Glomerular endothelial cell (primary cell): ENCODE measurements around the gene KCNK3. TPM values are rescaled to one million over a fixed set of nuclear protein-coding genes. Genes with fewer than 3 reads are reported as not detected.
"Not testable (repeated sequence)": the region's sequence is repeated elsewhere in the genome, so short reads cannot be mapped to it uniquely, and the experiment has no call there.

Experiments used
- DNase-seq: peaks from one replicate; pipeline ENCODE4 v3.0.0-alpha.2; 2011; ENCODE audit warnings: low read depth, low spot score; ENCODE audit errors: extremely low read depth
- total RNA-seq: library from RNA; depleted of rRNA; stranded (reverse); fragments of >200 nt; gene quantifications from 2 replicates; pipeline ENCODE4 v1.2.3, GENCODE V29; 2015

KCNK3 gene
- total RNA-seq, 1 donor from 2014 or later, result 1.3 TPM

DNA sequence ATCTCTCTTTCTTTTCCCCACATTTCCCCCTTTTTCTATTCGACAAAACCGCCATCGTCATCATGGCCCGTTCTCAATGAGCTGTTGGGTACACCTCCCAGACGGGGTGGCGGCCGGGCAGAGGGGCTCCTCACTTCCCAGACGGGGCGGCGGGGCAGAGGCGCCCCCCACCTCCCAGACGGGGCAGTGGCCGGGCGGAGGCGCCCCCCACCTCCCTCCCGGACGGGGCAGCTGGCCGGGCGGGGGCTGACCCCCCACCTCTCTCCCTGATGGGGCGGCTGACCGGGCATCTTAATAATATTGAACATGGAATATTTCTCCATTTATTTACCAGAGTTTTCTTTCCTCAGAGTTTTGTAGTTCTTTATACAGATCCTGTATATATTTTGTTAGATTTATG lies 27.2 kb upstream of the KCNK3 start:
- DNase-seq, result not testable (repeated sequence)

DNA sequence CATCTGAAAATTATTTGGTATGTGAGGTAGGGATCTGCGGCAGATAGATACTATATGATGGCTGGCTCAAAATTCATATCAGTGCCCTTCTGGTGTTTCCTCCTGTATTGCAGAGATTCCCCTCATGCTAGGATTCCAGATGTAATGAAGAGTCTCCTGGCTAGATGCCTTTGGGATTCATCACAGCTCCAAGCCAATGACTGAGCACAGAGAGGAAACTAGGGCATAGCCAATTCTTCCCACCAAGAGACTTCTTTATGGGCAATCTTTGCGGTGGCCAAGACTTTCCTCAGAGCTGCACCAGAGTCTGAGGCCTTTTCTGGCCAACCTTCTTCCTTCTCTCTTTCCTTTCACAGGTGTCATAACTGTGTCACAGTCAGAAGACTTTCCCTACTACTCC lies 25.9 kb upstream of the KCNK3 start:
- DNase-seq, result no peak

DNA sequence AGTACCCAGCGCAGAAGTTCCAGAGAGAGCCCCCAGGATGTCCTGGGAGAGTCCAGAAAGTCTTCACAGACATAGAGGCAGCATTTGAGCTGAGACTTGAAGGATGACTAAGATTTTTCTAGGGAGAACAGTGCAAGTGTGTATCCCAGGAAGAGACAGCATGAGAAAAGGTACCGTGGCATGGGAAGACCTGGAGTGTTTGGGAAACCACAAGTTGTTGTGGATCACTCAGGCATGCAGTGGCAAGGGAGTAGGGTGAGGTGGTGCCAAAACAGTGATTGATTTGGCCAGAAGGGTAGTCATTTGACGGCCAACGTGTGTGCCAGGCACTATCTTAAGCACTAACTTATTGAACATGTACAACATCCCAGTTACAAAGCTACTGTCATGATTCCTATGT lies 24.5 kb upstream of the KCNK3 start:
- no peak for DNase-seq

DNA sequence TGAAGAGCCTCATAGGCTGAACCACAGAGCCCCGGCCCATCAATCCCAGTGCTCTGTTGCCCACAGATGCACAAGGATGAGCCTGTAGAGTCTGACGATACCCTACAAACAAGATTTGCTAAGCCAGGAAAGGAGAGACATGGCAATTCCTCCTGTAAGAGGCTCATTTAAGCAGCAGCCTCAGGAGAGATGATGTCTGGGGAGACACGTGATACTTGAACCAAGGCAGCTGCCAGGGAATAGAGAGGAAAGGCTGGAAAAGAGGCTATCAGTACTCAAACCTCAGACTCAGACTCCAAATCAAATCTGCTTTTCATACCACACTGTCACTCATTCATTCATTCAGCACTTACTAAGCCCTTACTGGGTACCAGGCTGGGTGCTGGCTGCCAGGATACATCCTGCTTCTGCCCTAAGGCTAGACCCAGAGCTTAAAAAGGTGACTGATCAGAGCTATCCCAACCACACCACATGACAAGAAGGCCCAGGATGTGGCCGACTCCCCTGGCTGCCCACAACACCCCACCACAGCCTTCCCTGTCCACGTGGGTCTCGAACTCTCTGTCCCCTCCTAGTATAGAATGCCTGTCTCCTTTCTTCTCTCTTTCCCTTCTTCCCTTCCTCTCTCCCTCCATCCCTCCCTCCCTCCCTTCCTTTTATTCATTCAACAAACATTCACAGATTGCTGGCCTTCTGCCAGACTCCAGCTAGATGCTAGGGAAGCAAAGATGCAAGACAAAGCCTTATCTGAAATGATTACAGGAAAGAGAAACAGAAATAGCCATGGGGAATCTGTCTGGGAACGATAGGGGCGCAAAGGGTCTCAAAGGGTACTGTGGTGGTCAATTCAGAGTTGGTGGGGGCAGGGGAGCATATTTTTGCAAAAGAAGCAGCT lies 23.4 kb upstream of the KCNK3 start:
- no peak for DNase-seq

DNA sequence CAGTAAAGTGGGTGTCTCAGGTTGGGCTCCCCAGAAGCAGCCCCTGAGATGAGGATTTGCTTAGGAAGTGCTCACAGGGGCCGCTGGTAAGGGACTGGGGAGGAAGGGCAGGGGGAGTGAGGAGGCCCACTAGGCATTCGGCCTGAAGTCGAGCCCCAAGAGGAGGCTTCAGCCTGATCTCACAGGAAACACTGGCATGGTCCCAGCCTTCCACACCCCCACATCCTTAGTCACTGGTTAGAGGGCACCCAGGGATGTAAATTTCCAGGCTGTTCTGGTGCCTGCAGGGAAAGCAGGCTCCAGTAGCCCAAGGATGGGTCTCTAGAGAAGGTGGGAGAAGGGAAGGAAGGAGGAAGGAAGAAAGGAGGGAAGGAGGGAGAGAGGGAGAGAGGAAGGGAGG lies 22.4 kb upstream of the KCNK3 start:
- DNase-seq, result no peak

DNA sequence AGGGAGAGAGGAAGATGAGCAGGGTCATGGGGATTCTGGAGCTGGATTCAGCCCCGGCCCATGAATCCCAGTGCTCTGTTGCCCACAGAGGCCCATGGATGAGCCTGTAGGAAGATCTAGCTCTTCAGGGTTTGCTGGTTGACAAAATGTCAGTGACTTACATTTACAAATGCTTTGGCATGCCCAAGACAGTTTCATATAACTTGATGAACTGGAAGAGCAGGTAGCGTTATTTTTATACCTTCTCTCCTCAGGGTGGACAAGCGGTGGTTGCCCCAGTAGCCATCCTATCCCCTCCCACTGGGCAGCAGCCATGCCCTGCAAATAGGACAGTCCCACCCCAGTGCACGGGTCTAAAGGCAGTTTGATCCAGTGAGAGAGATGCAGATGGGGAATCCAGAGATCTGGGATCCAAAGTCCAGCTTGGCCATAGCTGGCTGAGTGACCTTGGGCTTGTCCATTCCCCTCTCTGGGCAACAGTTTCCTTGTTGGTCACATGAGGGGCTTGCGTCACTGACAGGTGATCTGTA lies 21.5 kb upstream of the KCNK3 start:
- DNase-seq, result no peak

DNA sequence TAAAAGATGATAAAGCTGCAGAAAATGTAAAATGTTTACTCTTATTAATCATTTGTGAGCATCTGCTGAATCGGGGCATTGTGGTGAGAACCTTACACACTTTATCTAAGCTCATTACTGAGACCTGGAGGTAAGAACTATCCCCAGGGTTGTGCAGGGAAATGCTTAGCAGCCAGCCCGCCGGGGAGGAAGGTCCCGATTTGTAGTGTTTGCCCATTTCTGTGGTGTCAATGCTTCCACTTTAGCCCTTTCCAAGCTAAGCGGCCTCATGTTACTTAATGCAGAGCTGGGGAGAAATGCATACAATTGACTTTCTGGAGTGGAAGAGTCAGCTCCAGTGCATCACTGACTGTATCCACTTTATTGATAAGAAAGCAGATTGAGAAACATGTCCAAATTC lies 20.8 kb upstream of the KCNK3 start:
- DNase-seq, result no peak

DNA sequence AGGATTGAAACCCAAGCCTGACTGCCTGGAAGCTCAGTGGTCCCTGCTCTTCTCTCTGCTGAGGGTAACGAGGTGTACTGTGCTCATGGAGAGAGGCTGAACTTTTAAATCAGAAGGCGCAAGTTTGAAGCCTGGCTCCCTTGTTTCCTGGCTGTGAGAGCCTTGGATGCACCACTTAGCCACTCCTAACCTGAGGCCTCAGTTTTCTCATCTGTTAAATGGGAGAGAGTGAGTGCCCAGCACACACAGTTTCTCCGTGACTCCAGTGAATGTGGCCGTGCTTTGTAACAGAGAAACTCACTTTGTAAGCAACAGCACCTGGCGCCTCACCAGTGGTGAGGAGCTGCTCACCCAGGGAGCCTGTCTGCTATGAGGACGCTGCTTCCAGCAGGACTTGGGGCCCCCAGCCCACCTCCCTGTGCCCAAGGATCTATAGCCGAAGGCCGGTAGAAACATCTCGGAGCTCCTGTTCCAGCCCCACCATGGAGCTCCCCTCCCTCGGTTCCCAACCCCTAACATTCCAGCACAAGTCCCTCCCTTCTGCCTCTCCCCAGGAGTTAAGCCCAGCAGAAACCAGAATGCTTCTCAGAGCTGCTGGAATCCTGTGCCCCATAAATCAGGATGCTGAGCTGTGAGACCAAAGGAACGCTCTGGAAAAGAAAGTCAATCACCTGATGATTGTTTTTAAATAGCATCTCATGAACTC lies 20.3 kb upstream of the KCNK3 start:
- DNase-seq, result no peak

DNA sequence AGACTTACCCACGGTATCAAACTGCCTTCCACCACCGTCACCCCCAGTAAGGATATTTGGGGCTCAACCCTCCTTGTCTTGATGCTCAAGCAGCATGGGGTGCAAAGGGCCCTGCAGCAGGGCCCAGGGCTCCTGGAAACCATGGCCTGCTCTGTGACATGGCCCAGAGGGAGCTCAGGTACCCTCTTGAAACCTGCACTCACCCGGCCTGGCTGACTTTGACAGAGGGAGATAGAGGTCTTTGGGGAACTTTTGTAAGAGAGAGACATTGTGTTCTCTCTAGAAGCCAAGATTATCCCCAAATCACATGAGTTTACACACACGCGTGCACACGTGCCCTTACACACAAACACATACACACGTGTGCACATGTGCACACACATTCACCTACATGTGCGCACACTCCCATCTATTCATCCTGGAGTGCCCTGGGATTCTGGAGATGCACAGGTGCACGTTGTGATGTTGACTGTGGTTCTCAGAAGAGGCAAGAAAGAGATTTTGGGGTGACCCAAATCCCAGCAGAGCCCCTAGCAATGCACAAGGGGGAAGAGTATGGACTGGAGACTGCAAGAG lies 19.6 kb upstream of the KCNK3 start:
- no peak for DNase-seq

DNA sequence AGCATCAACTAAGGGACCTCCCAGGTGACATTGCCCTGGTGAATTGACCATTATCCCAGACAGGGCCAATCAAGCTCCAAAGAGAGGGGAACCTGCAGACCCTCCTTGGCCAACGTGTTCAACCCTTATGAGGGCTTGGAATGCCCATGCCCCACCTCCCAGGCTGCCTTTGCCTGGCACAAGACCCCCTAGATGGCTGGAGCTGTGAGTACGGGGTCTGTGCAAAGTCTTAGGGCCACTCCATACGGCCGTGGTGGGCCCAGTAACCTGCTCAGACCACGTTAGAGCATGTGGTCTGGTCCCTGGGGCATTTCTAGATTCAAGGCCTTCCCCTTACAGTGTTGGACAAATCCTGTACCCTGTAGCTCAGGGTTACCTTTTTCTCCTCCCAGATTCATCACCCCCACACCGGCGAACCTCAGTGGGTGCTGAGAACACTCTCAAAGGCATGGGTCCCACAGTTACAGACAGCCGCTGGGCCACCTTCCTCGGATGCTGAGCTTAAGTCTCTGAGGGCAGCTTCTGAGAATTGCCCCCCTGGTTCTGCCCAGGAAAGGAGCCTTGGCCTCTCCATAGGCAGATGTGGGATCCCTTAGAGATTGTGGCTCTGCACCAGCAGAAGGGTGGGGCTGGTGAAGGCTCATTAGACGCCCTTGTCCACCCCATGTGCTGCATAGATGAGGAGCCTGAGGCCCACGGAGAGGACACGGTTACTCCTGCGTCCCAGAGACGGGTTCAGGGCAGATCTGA lies 18.3 kb upstream of the KCNK3 start:
- DNase-seq, result no peak

DNA sequence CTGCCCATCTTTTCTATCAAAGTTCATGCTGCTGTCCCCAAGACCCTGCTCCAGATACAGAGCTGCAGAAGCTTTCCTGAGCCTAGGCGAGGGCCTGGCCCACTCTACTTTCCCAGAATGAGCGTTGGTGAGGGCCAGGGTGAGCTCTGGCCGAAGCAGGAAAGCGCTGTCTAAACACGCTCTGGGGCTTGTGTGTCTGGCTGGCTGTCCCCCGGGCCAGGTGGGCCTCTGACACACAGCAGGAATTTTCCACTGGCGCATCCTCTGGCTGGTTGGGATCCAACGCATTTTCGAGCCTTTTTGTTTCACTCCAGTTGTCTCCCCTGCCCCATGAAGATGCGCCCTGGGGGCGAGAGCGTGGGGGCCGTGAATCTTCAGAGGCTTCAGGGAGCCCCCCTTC lies 17.8 kb upstream of the KCNK3 start:
- no peak for DNase-seq

DNA sequence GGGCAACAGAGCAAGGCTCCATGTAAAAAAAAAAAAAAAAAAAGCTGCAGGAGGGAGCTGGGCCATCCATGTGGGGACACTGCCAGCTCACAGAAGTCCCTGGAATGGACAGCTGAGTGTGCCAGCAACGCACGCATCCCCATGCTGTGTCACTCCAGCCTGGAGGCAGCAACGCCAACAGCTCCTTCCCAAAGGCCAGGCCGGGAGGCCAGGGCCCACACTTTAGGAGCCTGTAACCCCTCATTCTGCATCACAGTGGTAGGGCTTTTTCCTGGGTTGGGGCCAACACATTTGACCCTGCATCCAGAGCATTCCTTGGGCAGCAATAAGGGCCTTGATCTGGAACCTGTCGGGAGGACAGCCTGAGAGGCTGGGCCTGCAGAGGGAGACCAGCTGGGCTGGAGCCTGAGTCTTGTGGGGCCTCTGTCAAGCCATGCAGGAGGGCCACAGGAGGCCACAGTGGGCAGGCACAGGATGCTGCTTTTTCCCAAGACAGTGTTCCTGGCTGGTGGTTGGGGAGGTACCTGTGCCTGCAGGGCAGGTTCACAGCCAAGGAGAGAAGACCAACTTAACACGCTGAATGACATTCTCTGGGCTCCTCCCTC lies 16.8 kb upstream of the KCNK3 start:
- no peak for DNase-seq

DNA sequence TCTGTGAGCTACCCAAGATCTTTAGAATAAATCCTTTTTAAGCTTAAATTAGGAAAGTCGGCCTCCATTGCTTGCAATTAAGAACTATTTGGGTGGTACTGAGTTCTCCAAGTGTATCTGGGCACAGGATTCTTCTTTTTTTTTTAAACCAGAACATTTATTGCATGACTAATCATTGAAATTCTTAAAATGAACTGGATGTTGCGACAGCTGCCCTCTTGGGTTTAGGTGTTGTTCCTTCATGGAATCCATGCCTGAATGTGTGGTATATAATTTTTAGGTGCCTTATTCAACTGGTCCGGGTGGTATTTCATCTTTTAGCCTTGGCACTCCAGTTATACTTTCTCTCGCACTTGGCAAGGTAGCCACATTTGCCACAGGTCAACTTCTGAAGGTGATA lies 14.5 kb upstream of the KCNK3 start:
- no peak for DNase-seq

DNA sequence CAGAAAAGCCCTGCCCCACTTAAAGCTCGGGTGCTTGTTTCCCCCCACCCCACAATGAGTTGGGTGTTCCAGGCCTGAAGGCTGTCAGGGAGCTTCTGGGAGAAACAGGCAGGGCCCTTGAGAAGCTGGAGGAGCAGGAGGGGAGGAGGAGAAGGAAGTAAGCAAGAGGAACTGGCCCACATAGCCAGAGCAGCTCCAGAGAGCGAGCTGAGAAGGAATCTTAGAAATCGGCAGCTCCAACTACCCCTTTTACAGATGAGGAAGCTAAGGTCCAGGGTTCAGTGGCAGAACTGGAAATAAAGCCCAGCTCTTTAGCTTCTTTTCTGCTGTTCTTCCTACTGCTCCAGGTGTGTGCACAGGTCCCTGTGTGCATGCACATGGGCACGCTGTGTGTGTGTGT lies 12.7 kb upstream of the KCNK3 start:
- no peak for DNase-seq

DNA sequence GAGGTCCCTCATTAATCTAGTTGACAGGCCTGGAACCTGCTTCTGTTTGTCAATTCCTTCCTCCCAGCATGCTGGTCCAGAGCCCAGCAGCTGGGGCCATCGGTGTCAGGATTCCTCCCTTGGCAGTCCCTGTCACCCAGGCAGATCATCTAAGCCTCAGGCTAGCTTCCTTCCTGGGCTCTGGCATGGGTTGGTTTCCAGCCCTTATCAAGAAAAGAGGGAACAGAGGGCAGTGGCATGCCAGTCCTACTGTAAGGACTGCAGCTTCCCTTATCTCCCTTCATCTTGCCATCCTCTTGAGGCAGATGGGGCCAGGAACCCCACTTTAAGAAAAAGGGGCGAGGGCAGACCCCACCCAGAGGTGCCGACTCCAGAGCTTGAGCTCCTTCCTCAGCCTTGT lies 10.9 kb upstream of the KCNK3 start:
- DNase-seq, result no peak

DNA sequence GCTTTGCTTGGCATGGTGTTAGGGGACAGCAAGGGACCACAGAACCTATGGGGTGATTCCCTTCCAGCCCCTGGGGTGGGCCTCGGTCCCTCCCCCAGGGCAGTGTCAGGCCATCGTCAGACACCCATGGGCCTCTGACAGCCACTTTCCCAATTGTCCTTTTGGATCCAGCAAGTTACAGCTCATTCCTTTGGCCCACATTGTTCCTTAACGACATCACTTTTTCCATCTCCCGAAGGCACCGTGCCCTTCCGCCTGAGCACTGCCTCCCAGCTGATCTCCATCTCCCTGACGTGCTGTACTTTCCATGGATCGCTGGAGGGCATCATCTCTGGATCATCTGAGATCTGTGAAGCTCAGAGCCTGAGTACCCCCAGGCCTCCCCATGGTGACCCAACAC lies 10.4 kb upstream of the KCNK3 start:
- DNase-seq, result no peak

DNA sequence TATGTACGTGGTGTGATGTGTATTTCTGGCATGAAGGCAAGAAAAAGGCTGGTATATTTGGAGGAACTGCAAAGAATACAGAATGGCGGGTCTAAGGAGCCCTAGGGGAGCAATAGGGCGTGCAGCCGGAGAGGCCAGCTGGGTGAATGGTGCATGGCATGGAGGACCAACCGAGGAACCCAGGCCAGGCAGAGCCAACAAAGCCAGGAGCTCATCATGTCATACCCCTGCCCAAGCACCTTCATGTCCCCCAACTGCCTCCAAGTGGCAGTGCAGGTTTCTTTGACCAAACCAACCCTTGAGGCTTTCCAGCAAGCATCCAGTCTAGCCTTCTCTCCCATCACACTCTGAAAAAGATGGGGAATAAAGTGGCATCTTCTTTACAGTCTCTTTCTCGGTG lies 8.9 kb upstream of the KCNK3 start:
- DNase-seq, result no peak

DNA sequence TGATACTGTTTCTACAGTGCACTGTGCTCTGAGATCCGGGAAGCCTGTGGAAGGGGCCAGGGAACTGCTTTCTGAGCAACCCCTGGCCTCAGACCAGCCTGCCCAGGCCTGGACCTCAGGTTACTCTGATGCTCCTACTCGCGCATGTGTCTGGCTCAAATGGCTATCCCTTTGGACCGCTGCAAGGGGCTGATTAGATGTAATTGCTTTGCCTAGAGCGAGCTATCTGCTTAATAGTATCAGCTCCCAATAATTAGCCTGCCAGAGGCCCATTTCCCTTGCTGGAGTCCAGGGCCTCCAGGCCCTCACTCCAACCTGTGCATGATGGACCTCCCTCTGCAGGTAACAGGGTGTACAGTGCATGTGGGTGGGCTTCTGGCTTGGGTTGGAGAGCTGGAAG lies 7.2 kb upstream of the KCNK3 start:
- DNase-seq, result no peak

DNA sequence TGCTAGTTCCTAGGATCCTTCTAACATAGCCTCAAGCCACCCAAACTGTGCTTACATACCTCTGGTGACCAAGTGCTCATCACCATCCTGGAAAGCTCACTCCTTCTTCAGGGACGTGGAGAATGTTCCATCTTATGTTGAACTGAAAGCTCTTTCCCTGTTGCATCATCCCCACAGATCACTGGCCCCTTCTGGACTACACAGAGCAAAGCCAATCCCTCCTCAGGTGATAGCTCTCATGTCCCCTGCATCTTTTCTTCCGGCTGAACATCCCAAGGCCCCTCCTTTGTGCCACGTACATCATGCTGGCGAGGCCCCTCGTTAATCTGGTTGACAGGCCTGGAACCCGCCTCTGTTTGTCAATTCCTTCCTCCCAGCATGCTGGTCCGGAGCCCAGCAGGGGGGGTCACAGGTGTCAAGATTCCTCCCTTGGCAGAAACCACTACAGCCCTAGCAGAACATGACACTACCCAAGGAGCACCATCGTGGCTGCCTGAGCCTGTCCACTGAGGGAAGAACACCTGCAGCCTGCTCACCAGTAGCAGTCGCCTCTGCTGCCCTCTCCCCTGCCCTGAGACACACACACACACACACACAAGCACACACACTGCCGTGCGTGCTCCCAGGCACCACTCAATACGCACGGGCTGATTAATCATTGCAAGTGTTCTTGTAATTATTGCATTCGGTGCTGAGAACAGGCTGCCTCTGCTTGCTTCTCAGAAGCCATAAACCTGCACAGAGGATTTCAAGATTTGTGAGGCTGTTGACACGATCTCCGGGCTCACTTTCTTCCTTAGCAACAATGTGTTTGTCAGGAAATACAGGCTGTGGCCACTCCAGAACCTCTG lies 6.3 kb upstream of the KCNK3 start:
- no peak for DNase-seq

DNA sequence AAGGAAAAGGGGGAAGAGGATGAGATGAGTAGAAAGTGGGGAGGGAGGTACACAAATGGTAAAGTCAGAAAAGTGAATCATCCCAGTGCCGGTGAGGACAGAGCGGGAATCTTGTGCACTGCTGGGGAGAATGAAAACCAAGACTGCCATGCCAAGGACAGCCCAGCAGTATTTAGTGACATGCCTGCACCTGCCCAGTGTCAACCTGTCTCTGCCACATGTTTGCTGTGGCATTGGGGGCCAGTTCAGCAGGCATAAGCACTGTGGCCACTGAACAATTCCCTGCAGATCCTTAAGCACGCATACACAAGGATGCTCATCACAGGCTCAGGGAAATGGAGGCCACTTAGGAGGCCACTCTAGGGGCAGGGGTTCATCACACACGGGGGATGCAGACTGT lies 5.2 kb upstream of the KCNK3 start:
- no peak for DNase-seq
